ENCODE results near the gene CSHL1.

CSHL1 gene

GRCh38 chr17:63911041-63911635 lies at the start of gene CSHL1:
TSS of gene CSHL1 (minus strand) at chr17:63911258. CDS start at chr17:63911196, 62 bp downstream.
- DNase-seq = no peak

- no peak for DNase-seq
Observed at GRCh38 chr17:63960430-63960829, 49.4 kb upstream of the CSHL1 start.

DNA sequence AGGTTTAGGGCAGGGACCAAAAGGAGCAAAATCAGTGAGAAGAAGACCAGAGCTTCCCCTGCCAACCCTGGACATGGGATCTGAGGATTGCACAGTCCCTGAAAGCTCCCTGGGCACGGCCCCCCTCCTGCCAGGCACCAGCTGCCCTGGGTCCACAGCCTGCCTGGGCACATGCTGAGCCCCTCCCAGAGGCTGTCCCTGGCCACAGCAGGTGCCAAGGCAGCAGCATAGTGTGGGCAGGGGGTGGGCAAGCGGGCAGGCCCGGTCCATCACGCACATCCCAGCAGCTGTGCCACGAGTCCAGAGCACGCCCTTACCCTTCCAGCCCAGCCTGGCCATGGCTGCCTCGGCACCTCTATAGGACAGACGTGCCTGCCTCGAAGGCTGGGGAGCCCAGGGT lies 48.9 kb upstream of the CSHL1 start:
- DNase-seq = no peak

DNA sequence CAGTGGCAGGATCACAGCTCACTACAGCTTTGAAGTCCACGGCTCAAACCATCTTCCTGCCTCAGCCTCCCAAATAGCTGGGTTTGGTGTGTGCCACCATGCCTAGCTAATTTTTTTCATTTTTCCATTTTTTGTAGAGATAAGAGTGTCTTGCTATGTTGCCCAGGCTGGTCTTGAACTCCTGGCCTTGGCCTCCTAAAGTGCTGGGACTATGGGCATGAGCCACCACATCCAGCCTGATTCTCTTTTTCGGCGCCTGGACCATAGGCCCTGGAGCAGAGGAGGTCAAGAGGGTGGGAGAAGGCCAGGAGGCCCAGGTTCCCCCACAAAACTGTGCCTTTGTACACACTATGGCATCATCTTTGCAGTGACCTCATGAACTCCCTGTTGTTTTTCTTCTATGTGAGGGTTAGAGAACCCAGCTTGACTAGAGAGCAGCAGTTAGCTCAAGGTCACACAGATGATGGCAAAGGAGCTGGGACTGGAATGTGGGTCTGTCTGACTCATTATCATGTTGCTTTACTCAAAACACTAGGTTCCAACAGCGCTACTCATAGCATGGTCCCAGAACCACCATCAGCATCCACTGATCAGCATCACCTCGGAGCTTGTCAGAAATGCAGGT lies 45.4 kb upstream of the CSHL1 start:
- no peak for DNase-seq

- no peak for DNase-seq
Observed at GRCh38 chr17:63955791-63956190, 44.7 kb upstream of the CSHL1 start.

DNA sequence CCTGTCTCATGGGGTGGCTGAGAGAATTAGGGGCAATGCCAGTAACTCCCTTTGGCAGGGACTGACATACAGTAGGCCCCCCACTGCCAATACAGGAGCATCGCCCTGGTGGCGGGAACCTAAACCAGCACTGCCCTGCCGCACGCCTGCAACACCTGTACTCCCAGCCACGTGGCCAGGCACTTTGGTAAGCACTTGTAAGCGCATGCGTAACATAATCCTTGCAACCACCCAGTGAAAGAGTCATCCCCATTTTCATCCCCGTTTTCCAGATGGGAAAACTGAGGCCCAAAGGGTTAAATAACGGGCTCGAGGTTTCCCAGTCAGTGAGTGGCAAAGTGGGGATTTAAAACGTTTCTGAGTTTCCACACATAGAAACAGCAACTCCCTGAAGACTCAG lies 44.2 kb upstream of the CSHL1 start:
- DNase-seq = no peak

DNA sequence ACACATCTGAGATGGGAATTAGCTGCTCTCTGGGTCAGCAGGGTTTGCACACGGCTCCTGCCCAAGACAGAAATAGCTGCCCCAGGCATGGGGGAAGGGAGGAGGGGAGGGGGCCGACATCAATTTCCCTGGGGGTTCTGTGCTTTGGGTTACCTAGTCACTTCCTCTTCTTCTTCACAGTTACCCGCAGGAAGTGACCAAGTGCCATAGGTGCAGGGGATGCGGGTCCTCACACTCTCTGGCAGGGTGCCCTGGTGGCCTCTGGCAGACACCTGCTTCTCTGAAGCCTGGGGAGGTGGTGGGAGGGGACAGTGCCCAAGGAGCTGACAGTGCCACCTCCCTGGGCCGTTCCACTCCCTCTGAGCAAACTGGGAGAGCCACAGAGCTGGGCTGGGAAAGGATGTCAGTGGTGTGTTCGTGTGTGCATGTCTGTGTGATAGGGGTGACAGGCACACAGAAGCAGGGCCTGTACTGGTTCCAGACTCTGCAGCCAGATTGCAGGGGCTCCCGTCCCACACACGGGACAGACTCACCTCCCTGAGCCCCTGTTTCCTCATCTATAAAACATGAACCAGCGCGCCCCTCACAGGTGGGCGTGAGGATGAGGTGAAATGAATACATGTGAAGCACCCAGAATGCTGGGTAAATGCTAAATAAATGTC lies 43.5 kb upstream of the CSHL1 start:
- DNase-seq = no peak

- DNase-seq = no peak
Observed at GRCh38 chr17:63950940-63951907, 40.2 kb upstream of the CSHL1 start.

- no peak for DNase-seq
Observed at GRCh38 chr17:63949576-63950250, 38.7 kb upstream of the CSHL1 start.

DNA sequence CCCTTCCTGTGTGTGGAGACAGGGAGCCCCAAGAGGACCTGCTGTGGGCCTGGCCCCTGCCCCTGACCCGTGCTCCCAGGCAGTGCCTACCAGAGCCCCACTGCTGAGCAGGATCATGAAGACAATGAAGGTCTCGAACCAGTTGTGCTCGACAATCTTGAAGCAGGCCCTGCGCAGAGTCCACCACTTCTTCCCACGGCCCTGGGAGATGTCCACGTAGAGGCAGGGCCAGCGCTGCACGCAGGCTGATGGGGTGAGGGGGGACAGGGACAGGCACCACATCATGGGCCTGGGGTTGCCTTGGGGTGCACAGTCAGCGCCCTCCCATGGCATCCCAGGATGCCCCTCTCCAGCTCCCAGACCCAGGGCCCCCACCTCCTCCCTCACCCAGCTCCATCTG lies 37.5 kb upstream of the CSHL1 start:
- DNase-seq = no peak

GRCh38 chr17:63947711-63948330 lies 36.8 kb upstream of the CSHL1 start:
- no peak for DNase-seq

GRCh38 chr17:63946440-63947363 lies 35.6 kb upstream of the CSHL1 start:
- DNase-seq = no peak

- DNase-seq = no peak
Observed at GRCh38 chr17:63945784-63946439, 34.9 kb upstream of the CSHL1 start.

GRCh38 chr17:63944736-63945499 lies 33.9 kb upstream of the CSHL1 start:
- DNase-seq = no peak

GRCh38 chr17:63943745-63944144 lies 32.7 kb upstream of the CSHL1 start:
- DNase-seq = no peak

DNA sequence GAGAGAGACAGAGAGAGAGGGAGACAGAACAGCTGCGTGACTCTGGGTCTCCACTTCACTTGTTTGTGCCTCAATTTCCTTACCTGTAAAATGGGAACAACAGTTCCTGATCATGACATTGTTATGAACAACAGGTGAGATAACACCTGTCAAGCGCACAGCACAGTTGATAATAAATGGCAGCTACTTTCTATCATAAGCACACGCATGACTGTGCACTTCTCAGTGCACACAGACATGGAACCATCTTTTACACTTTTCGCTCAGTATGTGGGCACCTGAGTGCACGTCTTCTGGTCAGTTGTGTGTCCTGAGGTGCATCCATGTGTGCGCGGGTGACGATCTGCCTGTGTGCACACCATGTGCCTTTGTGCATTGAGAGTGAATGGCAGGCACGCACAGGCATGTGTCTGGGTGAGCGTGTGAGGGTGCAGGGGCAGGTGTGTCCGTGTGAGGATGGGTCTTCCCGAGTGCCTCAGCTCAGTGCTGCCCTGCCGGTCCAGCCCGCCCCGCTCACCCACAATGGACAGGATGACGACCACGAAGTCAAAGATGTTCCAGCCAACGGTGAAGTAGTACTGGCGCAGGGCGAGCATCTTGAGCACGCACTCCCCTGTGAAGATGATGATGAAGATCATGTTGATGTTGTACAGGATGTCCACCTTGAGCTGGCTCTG lies 31.4 kb upstream of the CSHL1 start:
- DNase-seq = no peak

DNA sequence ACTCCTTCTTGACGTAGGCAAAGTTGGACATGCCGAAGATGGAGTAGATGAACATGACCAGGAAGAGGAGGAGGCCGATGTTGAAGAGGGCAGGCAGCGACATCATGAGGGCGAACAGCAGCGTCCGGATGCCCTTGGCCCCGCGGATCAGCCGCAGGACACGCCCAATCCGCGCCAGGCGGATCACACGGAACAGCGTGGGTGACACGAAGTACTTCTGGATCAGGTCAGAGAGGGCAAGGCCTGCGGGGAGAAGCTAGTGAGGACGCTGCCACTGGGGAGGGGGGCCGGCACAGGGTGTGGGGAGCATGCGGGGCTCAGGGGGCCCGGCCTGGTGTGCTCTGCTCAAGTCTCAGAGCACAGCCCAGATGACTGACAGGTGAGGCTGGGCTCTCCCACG lies 30.7 kb upstream of the CSHL1 start:
- DNase-seq = no peak

- no peak for DNase-seq
Observed at GRCh38 chr17:63941162-63941561, 30.1 kb upstream of the CSHL1 start.

GRCh38 chr17:63940584-63940983 lies 29.5 kb upstream of the CSHL1 start:
- DNase-seq = no peak

Measured in NCI-H2107 (cell line).